Stimulated activated naive CD8-positive, alpha-beta T cell treated with anti-CD3 and anti-CD28 coated beads, Interleukin-15, Interleukin-2, amounts not matched to agents 100 ng/mL and 50 ng/mL, for 24 hours (primary cell): Measurements from ENCODE around the gene MBLAC1.

Experiments used
- H3K27ac Mint-ChIP-seq: one replicate; pipeline ENCODE4 v1.8.0; 2021; ENCODE audit warnings: mild to moderate bottlenecking, mixed read lengths
- H3K27me3 Mint-ChIP-seq: one replicate; pipeline ENCODE4 v1.8.0; 2021; ENCODE audit warnings: mixed read lengths
- H3K36me3 Mint-ChIP-seq: one replicate; pipeline ENCODE4 v1.8.0; 2021; ENCODE audit warnings: low read depth, mixed read lengths
- H3K4me1 Mint-ChIP-seq: one replicate; pipeline ENCODE4 v1.8.0; 2021; ENCODE audit warnings: low read depth, mixed read lengths
- H3K4me3 Mint-ChIP-seq: one replicate; pipeline ENCODE4 v1.8.0; 2021; ENCODE audit warnings: mild to moderate bottlenecking, mixed read lengths
- H3K9me3 Mint-ChIP-seq: one replicate; pipeline ENCODE4 v1.8.0; 2021; ENCODE audit warnings: mixed read lengths

The MBLAC1 gene

GRCh38 chr7:100126931-100127865 is at the start of gene MBLAC1:
MBLAC1 (plus strand) TSS chr7:100126967; CDS start chr7:100127396, 429 bp downstream.
- Mint-ChIP-seq H3K4me1 (peaks cover 40% of the 10 kb centered on the region), H3K4me3 (peak within 1 kb of the TSS; percentile 99), H3K27me3 (no peaks in the 10 kb centered on the region), H3K9me3 (no peaks in the 10 kb centered on the region), H3K36me3 (peaks cover 5% of the 10 kb centered on the region), H3K27ac (peak within 1 kb of the TSS; percentile 99)

GRCh38 chr7:100077205-100077604 is 49.6 kb upstream of the MBLAC1 start:
- H3K36me3 Mint-ChIP-seq = peaks cover 74% of the 10 kb centered on the region
- H3K4me1 Mint-ChIP-seq = peaks cover 30% of the 10 kb centered on the region
- peaks cover 4% of the 10 kb centered on the region for H3K9me3 Mint-ChIP-seq
- H3K4me3 Mint-ChIP-seq = no peak overlapping the region
- no peaks in the 10 kb centered on the region for H3K27me3 Mint-ChIP-seq
- H3K27ac Mint-ChIP-seq = peak overlapping the region; percentile 75

DNA sequence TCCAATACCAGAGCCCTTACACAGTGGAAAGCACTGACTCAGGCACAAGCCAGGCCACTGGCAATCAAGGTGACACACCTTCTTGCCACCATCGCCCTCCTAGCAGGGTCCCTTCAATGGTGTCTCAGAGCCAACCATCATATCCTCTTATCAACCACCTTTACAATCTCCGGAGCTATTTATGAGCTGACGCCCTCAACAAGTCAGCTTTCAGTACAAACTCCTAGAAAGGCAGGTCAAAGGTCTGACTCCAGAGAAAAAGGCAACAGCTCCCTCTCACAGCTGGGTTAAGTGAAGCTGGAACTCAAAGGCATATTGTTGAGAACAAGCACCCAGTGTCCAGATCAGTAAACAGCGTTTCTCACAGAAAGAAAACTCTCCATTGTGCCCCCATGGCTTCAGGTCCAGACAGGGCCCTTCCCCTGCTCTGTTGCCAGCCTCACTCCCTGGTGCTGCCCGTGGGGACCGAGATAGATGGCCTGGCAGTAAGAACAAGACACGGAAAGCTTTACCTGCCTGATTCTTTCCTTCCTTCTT is 47.7 kb upstream of the MBLAC1 start:
- Mint-ChIP-seq H3K4me3 (peak overlapping the region; percentile 9), H3K27me3 (no peaks in the 10 kb centered on the region), H3K36me3 (peaks cover 55% of the 10 kb centered on the region), H3K4me1 (peaks cover 39% of the 10 kb centered on the region), H3K9me3 (no peaks in the 10 kb centered on the region), H3K27ac (peak overlapping the region; percentile 49)

DNA sequence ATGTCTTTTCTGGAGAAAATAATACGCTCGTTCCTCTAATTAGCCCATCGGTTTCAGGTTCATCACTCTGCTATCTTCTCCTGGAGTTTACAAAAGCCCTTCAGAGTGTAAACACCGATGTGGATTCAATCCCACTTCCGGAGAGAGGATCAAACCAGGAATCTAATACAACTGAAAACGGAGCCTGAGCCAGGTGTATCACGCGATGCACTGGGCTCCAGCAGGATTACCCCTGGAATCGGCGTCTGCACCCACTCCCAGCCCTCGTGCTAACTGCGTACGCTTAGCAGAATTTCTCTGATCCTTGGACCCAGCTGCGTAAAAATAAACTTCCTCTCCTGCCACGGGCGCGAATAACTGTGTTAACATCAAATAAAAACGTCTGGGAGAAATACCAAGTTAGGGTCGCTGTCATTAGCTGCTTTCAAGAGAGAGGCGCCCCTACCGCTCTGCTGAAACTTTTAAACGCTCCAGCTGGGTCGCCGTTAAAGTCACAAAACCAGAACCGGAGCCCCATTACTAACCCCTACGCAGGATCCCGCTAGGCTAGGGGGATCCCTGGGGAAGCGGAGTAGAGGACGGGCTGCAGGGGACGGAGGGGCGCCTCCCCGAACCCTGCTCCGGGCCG is 45.7 kb upstream of the MBLAC1 start:
- Mint-ChIP-seq H3K27ac (peak overlapping the region; percentile 86), H3K4me3 (peak overlapping the region; percentile 94), H3K9me3 (no peaks in the 10 kb centered on the region), H3K4me1 (peaks cover 39% of the 10 kb centered on the region), H3K27me3 (no peaks in the 10 kb centered on the region), H3K36me3 (peaks cover 35% of the 10 kb centered on the region)

DNA sequence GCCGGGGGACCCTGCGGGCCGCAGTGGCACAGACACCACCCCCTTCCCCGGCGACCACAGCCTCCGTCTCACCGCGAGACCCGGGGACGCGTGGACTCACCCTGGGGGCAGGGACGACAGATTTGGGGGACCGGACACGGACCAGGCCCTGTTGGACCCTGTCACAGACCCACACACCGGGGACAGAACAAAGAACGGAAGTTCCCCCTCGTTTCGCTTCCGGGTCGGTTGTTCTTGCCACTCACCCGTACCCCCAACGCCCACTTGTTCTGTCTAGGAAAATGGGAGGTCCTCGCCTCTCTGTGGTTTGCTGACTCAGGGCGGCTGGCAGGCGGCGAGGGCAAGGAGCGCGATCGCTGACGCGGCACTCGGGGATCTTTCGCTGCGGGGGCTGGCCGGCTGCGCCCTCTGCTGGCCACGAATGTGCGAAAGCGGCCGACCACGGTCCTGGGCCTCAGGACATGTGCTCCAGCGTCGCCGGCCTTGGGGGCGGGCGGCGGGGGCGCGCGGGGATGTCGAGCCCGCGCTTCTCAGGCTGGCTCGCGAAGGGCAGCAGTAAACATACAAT is 45.1 kb upstream of the MBLAC1 start, which contains the start of gene ZNF3:
ZNF3 (minus strand) TSS at position 189 of the 568 bp plus-strand sequence. CDS start 4,366 bp downstream, outside the sequence.
- peak within 1 kb of the TSS; percentile 87 for H3K27ac Mint-ChIP-seq
- no peaks in the 10 kb centered on the region for H3K27me3 Mint-ChIP-seq
- H3K4me1 Mint-ChIP-seq = peaks cover 39% of the 10 kb centered on the region
- H3K4me3 Mint-ChIP-seq = peak within 1 kb of the TSS; percentile 94
- H3K9me3 Mint-ChIP-seq = no peaks in the 10 kb centered on the region
- peaks cover 29% of the 10 kb centered on the region for H3K36me3 Mint-ChIP-seq

GRCh38 chr7:100082978-100083377 is 43.8 kb upstream of the MBLAC1 start:
- Mint-ChIP-seq H3K4me1 (peaks cover 46% of the 10 kb centered on the region), H3K4me3 (peak overlapping the region; percentile 94), H3K27me3 (no peaks in the 10 kb centered on the region), H3K27ac (peak overlapping the region; percentile 87), H3K36me3 (peaks cover 22% of the 10 kb centered on the region), H3K9me3 (no peaks in the 10 kb centered on the region)

DNA sequence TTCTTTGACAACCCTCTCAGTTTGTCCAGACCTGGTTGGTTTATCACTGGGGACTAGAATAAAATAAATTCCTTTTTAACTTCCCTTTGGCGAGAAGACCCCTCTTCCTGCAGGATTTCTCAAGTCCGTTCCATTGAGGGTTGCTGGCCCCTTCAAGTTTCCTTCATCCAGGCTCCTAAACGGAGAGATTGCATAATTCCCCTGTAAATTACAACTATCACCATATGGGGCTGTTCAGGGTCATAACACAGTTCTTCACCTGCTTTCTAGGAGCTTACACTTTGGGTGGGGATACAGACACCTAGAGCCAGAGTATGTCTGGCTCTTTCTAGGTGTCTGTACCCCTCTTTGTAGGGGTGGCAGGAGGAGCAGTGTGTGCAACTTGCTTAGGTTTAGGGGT is 41.3 kb upstream of the MBLAC1 start:
- Mint-ChIP-seq H3K27me3 (no peaks in the 10 kb centered on the region), H3K36me3 (peaks cover 7% of the 10 kb centered on the region), H3K4me1 (peaks cover 48% of the 10 kb centered on the region), H3K9me3 (no peaks in the 10 kb centered on the region), H3K27ac (no peak overlapping the region), H3K4me3 (no peak overlapping the region)

- Mint-ChIP-seq H3K27ac (no peak overlapping the region), H3K9me3 (no peaks in the 10 kb centered on the region), H3K4me1 (peaks cover 48% of the 10 kb centered on the region), H3K27me3 (no peaks in the 10 kb centered on the region), H3K4me3 (peak overlapping the region; percentile 7), H3K36me3 (peaks cover 19% of the 10 kb centered on the region)
These were observed 39.6 kb upstream of the MBLAC1 start for GRCh38 chr7:100087055-100087750.

- Mint-ChIP-seq H3K36me3 (peaks cover 28% of the 10 kb centered on the region), H3K27me3 (no peaks in the 10 kb centered on the region), H3K9me3 (no peaks in the 10 kb centered on the region), H3K4me1 (peaks cover 43% of the 10 kb centered on the region), H3K27ac (peak overlapping the region; percentile 97), H3K4me3 (peak overlapping the region; percentile 90)
These were observed 38.6 kb upstream of the MBLAC1 start for GRCh38 chr7:100088095-100088620.

GRCh38 chr7:100088621-100089457 is 37.9 kb upstream of the MBLAC1 start, which contains the start of gene COPS6:
COPS6 (plus strand) TSS chr7:100088969; CDS start chr7:100088991, 22 bp downstream.
- Mint-ChIP-seq H3K9me3 (no peaks in the 10 kb centered on the region), H3K27me3 (no peaks in the 10 kb centered on the region), H3K4me1 (peaks cover 50% of the 10 kb centered on the region), H3K36me3 (peaks cover 35% of the 10 kb centered on the region), H3K4me3 (peak within 1 kb of the TSS; percentile 90), H3K27ac (peak within 1 kb of the TSS; percentile 97)

- peak overlapping the region; percentile 97 for H3K27ac Mint-ChIP-seq
- peaks cover 43% of the 10 kb centered on the region for H3K36me3 Mint-ChIP-seq
- H3K4me3 Mint-ChIP-seq = peak overlapping the region; percentile 90
- H3K27me3 Mint-ChIP-seq = no peaks in the 10 kb centered on the region
- H3K4me1 Mint-ChIP-seq = peaks cover 51% of the 10 kb centered on the region
- H3K9me3 Mint-ChIP-seq = no peaks in the 10 kb centered on the region
These were observed 37.1 kb upstream of the MBLAC1 start for GRCh38 chr7:100089458-100090196.

DNA sequence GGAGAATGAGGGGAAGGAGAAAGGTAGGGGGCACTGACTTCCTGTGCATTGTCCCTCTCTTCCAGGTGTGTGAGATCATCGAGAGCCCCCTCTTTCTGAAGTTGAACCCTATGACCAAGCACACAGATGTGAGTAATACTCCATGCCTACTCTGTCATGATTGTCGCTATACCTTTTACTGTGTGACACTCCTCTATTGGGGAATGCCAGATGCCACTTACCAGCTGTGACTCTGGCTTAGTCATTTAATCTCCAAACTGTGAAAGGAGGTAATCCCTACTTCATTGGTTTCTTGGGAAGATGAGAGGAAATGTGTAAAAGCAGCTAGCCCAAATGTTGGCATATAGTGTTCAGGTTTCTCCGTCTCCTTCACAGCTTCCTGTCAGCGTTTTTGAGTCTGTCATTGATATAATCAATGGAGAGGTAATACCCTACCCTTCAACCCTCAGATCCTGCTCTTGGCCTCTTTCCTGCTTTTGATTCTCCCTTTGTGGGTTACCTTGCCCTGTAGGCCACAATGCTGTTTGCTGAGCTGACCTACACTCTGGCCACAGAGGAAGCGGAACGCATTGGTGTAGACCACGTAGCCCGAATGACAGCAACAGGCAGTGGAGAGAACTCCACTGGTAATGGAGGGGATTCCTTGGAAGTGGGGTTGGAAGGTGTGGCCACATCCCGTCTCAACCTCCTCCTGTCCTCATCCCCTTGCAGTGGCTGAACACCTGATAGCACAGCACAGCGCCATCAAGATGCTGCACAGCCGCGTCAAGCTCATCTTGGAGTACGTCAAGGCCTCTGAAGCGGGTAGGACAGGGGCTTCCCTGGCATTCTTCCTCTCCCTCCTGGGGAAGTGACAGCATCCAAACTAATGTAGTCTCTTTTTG is 36.0 kb upstream of the MBLAC1 start:
- Mint-ChIP-seq H3K4me1 (peaks cover 58% of the 10 kb centered on the region), H3K36me3 (peaks cover 55% of the 10 kb centered on the region), H3K27me3 (no peaks in the 10 kb centered on the region), H3K9me3 (no peaks in the 10 kb centered on the region), H3K27ac (peak overlapping the region; percentile 63), H3K4me3 (peak overlapping the region; percentile 54)
